K562 (cell line): ENCODE measurements around the gene RELCH. TPM values are rescaled to one million over a fixed set of nuclear protein-coding genes. Genes with fewer than 3 reads are reported as not detected.
A peak's percentile ranks its signal among the peaks of the same experiment; 100 is the strongest.

ENCODE experiments used
- ATAC-seq: fragments of 200-7000 bp; cut with Tn5 transposase; 3 replicates; pipeline ENCODE4 v1.9.1; 2020; ENCODE audit warnings: moderate library complexity
- BruUV-seq: library from RNA; stranded (reverse); fragments of 400-500 nt; replicated peaks from 2 replicates; lab custom pipeline; 2021; lab: Mats Ljungman, UMichigan
- CTCF ChIA-PET: fragments of 300-600 bp; formaldehyde crosslinking; extraction: SDS; loops from one replicate; lab custom pipeline; 2021; ENCODE audit warnings: low intra/inter-chr PET ratio; lab: Yijun Ruan, JAX
- POLR2A ChIA-PET: fragments of 300-600, 350-650 bp; sonication (Branson Sonifier 250); formaldehyde crosslinking; extraction: SDS; loops from one replicate; lab custom pipeline; 2021; ENCODE audit warnings: antibody characterized with exemption, inconsistent platforms; lab: Yijun Ruan, JAX
- DNase-seq, 4 experiments: peaks; one replicate each; pipeline versions ENCODE4 v3.0.0 to v3.0.0-alpha.2; 2011 to 2018; ENCODE audit warnings: low spot score in 3 of 4, mixed read lengths in 3 of 4; ENCODE audit errors: extremely low read depth in 1 of 4
- FAIRE-seq: peaks from 2 replicates; lab custom pipeline; 2011; peaks lifted over from hg19 to GRCh38; lab: Jason Lieb, UNC
- H2AFZ ChIP-seq: 2 replicates; pipeline ENCODE4 v1.6.0; 2011; ENCODE audit warnings: low read depth, low read length, control low read depth, inconsistent platforms
- H3K27ac ChIP-seq: fragments of 200-600 bp; 3 replicates; pipeline ENCODE4 v1.8.0; 2011; ENCODE audit warnings: low read depth, mild to moderate bottlenecking, control low read depth, inconsistent platforms, low read length, moderate library complexity, mixed read lengths; ENCODE audit errors: extremely low read depth
- H3K27me3 ChIP-seq, 2 experiments: fragments of 300-600 bp in 1 of 2; 2 replicates in 1 of 2; 3 replicates in 1 of 2; pipeline versions ENCODE4 v1.6.0 to v1.8.0; 2011; ENCODE audit warnings: inconsistent platforms in 2 of 2, low read length in 2 of 2, mild to moderate bottlenecking in 1 of 2, mixed read lengths in 1 of 2, moderate library complexity in 1 of 2; ENCODE audit not compliant: control insufficient read depth in 2 of 2, insufficient read depth in 2 of 2
- H3K36me3 ChIP-seq: fragments of 300-600 bp; 3 replicates; pipeline ENCODE4 v1.8.0; 2011; ENCODE audit warnings: mild to moderate bottlenecking, low read length, inconsistent platforms; ENCODE audit not compliant: control insufficient read depth, insufficient read depth
- H3K4me1 ChIP-seq, 2 experiments: fragments of 200-600 bp in 1 of 2; replicated peaks in 1 of 2; 2 replicates in 1 of 2; 3 replicates in 1 of 2; pipeline versions ENCODE4 v1.5.1 to v1.8.0; 2011; ENCODE audit warnings: inconsistent platforms in 2 of 2, low read length in 2 of 2, mild to moderate bottlenecking in 1 of 2, mixed read lengths in 1 of 2, moderate library complexity in 1 of 2; ENCODE audit not compliant: control insufficient read depth in 2 of 2, insufficient read depth in 2 of 2
- H3K4me2 ChIP-seq: 2 replicates; pipeline ENCODE4 v1.6.1; 2011; ENCODE audit warnings: low read length, control low read depth, inconsistent platforms, mixed read lengths; ENCODE audit not compliant: insufficient read depth
- H3K4me3 ChIP-seq: fragments of 200-600 bp; sonication (generic), shearing (Covaris generic); 2 replicates; pipeline ENCODE4 v1.5.1; 2016; ENCODE audit warnings: control low read depth, inconsistent platforms
- H3K79me2 ChIP-seq: fragments of 200-600 bp; 3 replicates; pipeline ENCODE4 v1.8.0; 2011; ENCODE audit warnings: low read length, inconsistent platforms; ENCODE audit not compliant: control insufficient read depth, insufficient read depth
- H3K9ac ChIP-seq, 2 experiments: 2 replicates each; pipeline versions ENCODE4 v1.6.0 to v1.6.1; 2011; ENCODE audit warnings: low read depth in 2 of 2, low read length in 2 of 2, control low read depth in 1 of 2, inconsistent platforms in 1 of 2, mild to moderate bottlenecking in 1 of 2, mixed read lengths in 1 of 2; ENCODE audit not compliant: insufficient read depth in 1 of 2
- H3K9me1 ChIP-seq: one replicate; pipeline ENCODE4 v1.6.0; 2011; ENCODE audit warnings: inconsistent platforms, mild to moderate bottlenecking, low read length, moderate library complexity; ENCODE audit not compliant: control insufficient read depth, insufficient read depth
- H3K9me3 ChIP-seq: replicated peaks from 2 replicates; pipeline ENCODE4 v1.5.1; 2011; ENCODE audit warnings: low read depth, low read length, inconsistent platforms; ENCODE audit not compliant: control insufficient read depth, insufficient read depth
- H4K20me1 ChIP-seq: replicated peaks from 2 replicates; pipeline ENCODE4 v1.6.1; 2011; ENCODE audit warnings: low read length, inconsistent platforms, mixed read lengths; ENCODE audit not compliant: control insufficient read depth, insufficient read depth
- ATF3 ChIP-seq, 2 experiments: fragments of 450-650 bp in 1 of 2; sonication (generic) in 1 of 2; formaldehyde crosslinking in 1 of 2; IDR thresholded peaks in 1 of 2; conservative IDR thresholded peaks in 1 of 2; 2 replicates each; pipeline versions ENCODE4 v1.6.1 to v1.8.1; 2016 to 2023; ENCODE audit warnings: mild to moderate bottlenecking in 2 of 2, moderate library complexity in 2 of 2, inconsistent platforms in 1 of 2, missing genetic modification reagents in 1 of 2
- DPF2 ChIP-seq: fragments of 450-650 bp; IDR thresholded peaks from 2 replicates; pipeline ENCODE4 v1.6.1; 2016
- HCFC1 ChIP-seq: IDR thresholded peaks from 2 replicates; pipeline ENCODE4 v1.6.1; 2012; ENCODE audit warnings: low read depth, low read length, improper control_type of control experiment
- MCM3 ChIP-seq: fragments of 450-650 bp; IDR thresholded peaks from 2 replicates; pipeline ENCODE4 v1.6.1; 2016
- NR2C2 ChIP-seq, 2 experiments: fragments of 200-800 bp in 1 of 2; sonication (Bioruptor generic) in 1 of 2; sonication (generic) in 1 of 2; formaldehyde crosslinking in 1 of 2; IDR thresholded peaks; 2 replicates each; pipeline versions ENCODE4 v1.6.1 to v1.8.0; 2016 to 2022; ENCODE audit warnings: mild to moderate bottlenecking in 1 of 2, missing compliant biosample characterization in 1 of 2, missing genetic modification characterization in 1 of 2, missing genetic modification reagents in 1 of 2
- PCBP2 ChIP-seq: fragments of 200-400 bp; formaldehyde crosslinking; IDR thresholded peaks from 2 replicates; pipeline ENCODE4 v1.6.1; 2018; ENCODE audit warnings: low read length, low read depth, mild to moderate bottlenecking, moderate library complexity; ENCODE audit not compliant: poor library complexity, severe bottlenecking
- PML ChIP-seq: IDR thresholded peaks from 2 replicates; pipeline ENCODE4 v1.6.1; 2012; ENCODE audit warnings: low read length, inconsistent platforms
- POLR2G ChIP-seq: fragments of 200-400 bp; formaldehyde crosslinking; IDR thresholded peaks from 2 replicates; pipeline ENCODE4 v1.6.1; 2017; ENCODE audit warnings: low read depth, mild to moderate bottlenecking, antibody characterized with exemption, low read length, moderate library complexity
- TEAD4 ChIP-seq, 2 experiments: sonication (generic) in 1 of 2; formaldehyde crosslinking in 1 of 2; IDR thresholded peaks; 2 replicates each; pipeline versions ENCODE4 v1.6.1 to v1.8.0; 2012 to 2022; ENCODE audit warnings: borderline replicate concordance in 1 of 2, inconsistent platforms in 1 of 2, low read length in 1 of 2, mild to moderate bottlenecking in 1 of 2, missing genetic modification reagents in 1 of 2
- ZNF165 ChIP-seq: fragments of 250-450 bp; sonication (Bioruptor Pico); IDR thresholded peaks from 2 replicates; pipeline ENCODE4 v1.4.0; 2020; ENCODE audit warnings: borderline replicate concordance
- ZNF41 ChIP-seq: fragments of 250-450 bp; sonication (Bioruptor Pico); conservative IDR thresholded peaks from 2 replicates; pipeline ENCODE4 v1.4.0; 2020; ENCODE audit warnings: mild to moderate bottlenecking
- WGBS: fragments of 100-300 bp; shearing (Covaris generic); methylation state at CpG from one replicate; pipeline ENCODE4 v1.1.6; 2016; ENCODE audit warnings: low coverage, mixed read lengths; ENCODE audit not compliant: insufficient coverage; ENCODE audit errors: missing lambda C conversion rate; 5-methylcytosine and 5-hydroxymethylcytosine counted together
- in situ Hi-C: fragments of 300-500 bp; cut with MboI; formaldehyde crosslinking; loops from 4 replicates; pipeline ENCODE4 v1.15.0; 2018; ENCODE audit warnings: inconsistent platforms, mixed read lengths
- intact Hi-C: fragments of 100-400 bp; cut with micrococcal nuclease; formaldehyde crosslinking; loops from 2 replicates; pipeline ENCODE4 v1.14.2; 2022
- polyA plus RNA-seq, 8 experiments: library from polyadenylated mRNA; depleted of rRNA in 4 of 8; stranded (reverse) in 5 of 8; unstranded in 3 of 8; fragments of >200 nt; fragmentation: Nextera tagmentation in 2 of 8; fragmentation: Illumina TruSeq in 1 of 8; extraction: Ambion mirVana in 2 of 8; extraction: Trizol in 1 of 8; gene quantifications; 2 replicates each; pipeline versions ENCODE4 v1.2.1 to v1.2.3, GENCODE V29; 2011 to 2014; ENCODE audit warnings: inconsistent platforms in 1 of 8, missing spikeins in 1 of 8
- total RNA-seq, 7 experiments: library from RNA; depleted of rRNA in 6 of 7; stranded (reverse); fragments of >200 nt in 6 of 7; fragmentation: Illumina TruSeq in 2 of 7; extraction: Trizol in 2 of 7; gene quantifications; 2 replicates each; pipeline versions ENCODE4 v1.2.1 to v1.2.3, GENCODE V29; 2011 to 2021; ENCODE audit warnings: low replicate concordance in 1 of 7

The RELCH gene
- total and polyA plus RNA-seq, 9 of the 15 experiments (the other 6 are each of a cell fraction or from before 2014, with no cell fraction given) = 1.4 to 13.6 (median 7.6) TPM

- Histone ChIP-seq H3K4me3 (no peak overlapping the region), H4K20me1 (no peaks in the 10 kb centered on the region), H3K4me1 (no peaks in the 10 kb centered on the region), H3K9ac (no peak overlapping the region), H3K4me2 (no peak overlapping the region), H3K27me3 (no peaks in the 10 kb centered on the region), H3K36me3 (peaks cover 7% of the 10 kb centered on the region; the same call in 1 of the 3 replicates), H2AFZ (no peak overlapping the region), H3K9me1 (no peaks in the 10 kb centered on the region), H3K9me3 (no peaks in the 10 kb centered on the region), H3K79me2 (no peaks in the 10 kb centered on the region), H3K27ac (no peak overlapping the region)
- no peak for DNase-seq
- ATAC-seq = no peak
- FAIRE-seq = no peak
- ChIA-PET CTCF (no interaction called here), POLR2A (no interaction called here)
- 55% methylated on average over 1 of the region's 1 CpG for WGBS
- TF ChIP-seq ATF3 (IDR thresholded peaks at IDR 0.05) = peak; percentile 34; the same call in 1 of the 2 replicates
- no peak for TF ChIP-seq ATF3 (CRISPR knock-in tag; conservative IDR thresholded peaks at IDR 0.05)
- TF ChIP-seq TEAD4 (IDR thresholded peaks at IDR 0.05; ENCODE audit: low read length) = no peak
- TF ChIP-seq TEAD4 (CRISPR knock-in tag; IDR thresholded peaks at IDR 0.05; ENCODE audit: borderline replicate concordance) = no peak
- in situ Hi-C loops = loop anchor here (5.0 kb wide), 1 partner anchor 56 kb away; the partner anchor contains the start of genes PIGN and RELCH
- BruUV-seq = no TSS peak
- intact Hi-C loops = no loop called here
Measured at GRCh38 chr18:62242955-62243354, 55.9 kb downstream of the RELCH start.

GRCh38 chr18:62245177-62245576 lies 58.1 kb downstream of the RELCH start:
- H3K4me2 ChIP-seq = no peak overlapping the region
- H3K4me3 ChIP-seq = no peak overlapping the region
- BruUV-seq = no TSS peak
- ATAC-seq (no peak), FAIRE-seq (no peak), DNase-seq (no peak)
- POLR2A ChIA-PET = no interaction called here
- CTCF ChIA-PET = no interaction called here
- in situ Hi-C loops = no loop called here
- H4K20me1 ChIP-seq = no peaks in the 10 kb centered on the region
- H3K36me3 ChIP-seq = peaks cover 6% of the 10 kb centered on the region; the same call in 1 of the 3 replicates
- no peak overlapping the region for H3K27ac ChIP-seq
- 93% methylated on average over 8 of the region's 8 CpGs for WGBS
- H3K27me3 ChIP-seq = no peaks in the 10 kb centered on the region
- H3K9ac ChIP-seq = no peak overlapping the region
- no peaks in the 10 kb centered on the region for H3K9me3 ChIP-seq
- intact Hi-C loops = no loop called here
- H3K4me1 ChIP-seq = no peaks in the 10 kb centered on the region
- no peak overlapping the region for H2AFZ ChIP-seq
- H3K9me1 ChIP-seq = no peaks in the 10 kb centered on the region
- no peaks in the 10 kb centered on the region for H3K79me2 ChIP-seq
- TF ChIP-seq MCM3 = no peak
- TF ChIP-seq PML = no peak
- TF ChIP-seq ZNF165 = no peak
- TF ChIP-seq POLR2G = no peak
- no peak for TF ChIP-seq NR2C2 (CRISPR knock-in tag; IDR thresholded peaks at IDR 0.05)
- no peak for TF ChIP-seq NR2C2 (tag; IDR thresholded peaks at IDR 0.05)
- no peak for TF ChIP-seq DPF2
- no peak for TF ChIP-seq PCBP2
- TF ChIP-seq ZNF41 (CRISPR knock-in tag) = no peak
- TF ChIP-seq HCFC1 = no peak
